Progenitor cell of endocrine pancreas (in vitro differentiated cells): ENCODE results near the gene P4HA1. TPM values are rescaled to one million over a fixed set of nuclear protein-coding genes. Genes with fewer than 3 reads are reported as not detected.
"Not testable (repeated sequence)": the region's sequence is repeated elsewhere in the genome, so short reads cannot be mapped to it uniquely, and the experiment has no call there.

ENCODE experiments used
- DNase-seq: peaks from one replicate; pipeline ENCODE4 v3.0.0; 2021; ENCODE audit warnings: low spot score; ENCODE audit not compliant: unreplicated experiment
- H3K27ac Mint-ChIP-seq: 2 replicates; pipeline ENCODE4 v1.8.0; 2021; ENCODE audit warnings: mild to moderate bottlenecking, moderate library complexity, mixed read lengths
- H3K27me3 Mint-ChIP-seq: 2 replicates; pipeline ENCODE4 v1.8.0; 2021; ENCODE audit warnings: mixed read lengths
- H3K36me3 Mint-ChIP-seq: 2 replicates; pipeline ENCODE4 v1.8.0; 2022; ENCODE audit warnings: mixed read lengths; ENCODE audit not compliant: insufficient read depth
- H3K4me1 Mint-ChIP-seq: 2 replicates; pipeline ENCODE4 v1.8.0; 2021; ENCODE audit warnings: low read depth, mixed read lengths
- H3K4me3 Mint-ChIP-seq: 2 replicates; pipeline ENCODE4 v1.8.0; 2021; ENCODE audit warnings: low read depth, mild to moderate bottlenecking, moderate library complexity, mixed read lengths
- H3K9me3 Mint-ChIP-seq: 2 replicates; pipeline ENCODE4 v1.8.0; 2021; ENCODE audit warnings: low read depth, mixed read lengths
- total RNA-seq: library from RNA; stranded (reverse); gene quantifications from 2 replicates; pipeline ENCODE4 v1.2.1, GENCODE V29; 2021
- TF ChIP-seq, protein P1 (sequence below): fragments of 200-600 bp; sonication (generic); IDR thresholded peaks from one replicate; pipeline ENCODE4 v1.5.0; 2021; ENCODE audit warnings: antibody characterized with exemption, mild to moderate bottlenecking; ENCODE audit not compliant: unreplicated experiment

The P4HA1 gene
- total RNA-seq, 1 donor from 2014 or later, result 25.4 TPM

DNA sequence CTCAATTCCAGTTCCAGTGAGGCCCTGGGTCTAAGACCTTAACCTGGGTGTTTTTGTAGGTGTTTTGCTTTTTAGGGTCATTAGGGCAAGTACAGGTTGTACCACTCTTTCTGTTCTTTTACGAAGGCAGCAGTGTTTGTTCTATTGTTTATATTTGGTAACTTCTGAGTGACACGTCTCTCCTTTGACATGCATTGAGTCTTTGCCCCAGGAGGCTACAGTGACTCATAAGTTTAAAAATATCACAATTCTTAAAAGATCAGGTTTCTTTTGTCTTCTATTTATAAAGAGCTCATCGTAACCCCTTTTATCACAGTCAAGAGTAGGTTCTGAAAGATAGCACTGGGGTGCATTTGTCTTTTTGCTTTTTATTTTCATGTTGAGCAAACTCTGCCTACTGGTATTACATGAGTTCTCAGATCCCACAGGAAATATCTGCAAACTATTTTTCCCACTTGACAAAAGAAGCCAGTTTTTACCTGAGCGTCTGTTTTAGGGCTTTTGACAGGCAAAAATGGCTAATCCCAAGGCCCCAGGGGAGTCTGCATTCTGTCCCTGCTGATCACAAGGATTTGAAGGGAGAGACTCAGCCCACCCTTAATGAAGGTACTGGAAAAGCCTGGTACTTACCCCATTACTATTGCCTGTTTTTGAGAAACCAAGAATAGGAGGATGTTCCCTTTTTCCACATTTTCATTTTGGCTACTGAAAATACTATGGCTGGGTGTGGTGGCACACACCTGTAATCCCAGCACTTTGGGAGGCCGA, 21.5 kb upstream of the P4HA1 start:
- Mint-ChIP-seq H3K36me3 (peaks cover 4% of the 10 kb centered on the region), H3K4me1 (peaks cover 9% of the 10 kb centered on the region), H3K27ac (no peak overlapping the region), H3K27me3 (no peaks in the 10 kb centered on the region), H3K9me3 (no peaks in the 10 kb centered on the region), H3K4me3 (no peak overlapping the region)
- TF ChIP-seq, protein P1, sequence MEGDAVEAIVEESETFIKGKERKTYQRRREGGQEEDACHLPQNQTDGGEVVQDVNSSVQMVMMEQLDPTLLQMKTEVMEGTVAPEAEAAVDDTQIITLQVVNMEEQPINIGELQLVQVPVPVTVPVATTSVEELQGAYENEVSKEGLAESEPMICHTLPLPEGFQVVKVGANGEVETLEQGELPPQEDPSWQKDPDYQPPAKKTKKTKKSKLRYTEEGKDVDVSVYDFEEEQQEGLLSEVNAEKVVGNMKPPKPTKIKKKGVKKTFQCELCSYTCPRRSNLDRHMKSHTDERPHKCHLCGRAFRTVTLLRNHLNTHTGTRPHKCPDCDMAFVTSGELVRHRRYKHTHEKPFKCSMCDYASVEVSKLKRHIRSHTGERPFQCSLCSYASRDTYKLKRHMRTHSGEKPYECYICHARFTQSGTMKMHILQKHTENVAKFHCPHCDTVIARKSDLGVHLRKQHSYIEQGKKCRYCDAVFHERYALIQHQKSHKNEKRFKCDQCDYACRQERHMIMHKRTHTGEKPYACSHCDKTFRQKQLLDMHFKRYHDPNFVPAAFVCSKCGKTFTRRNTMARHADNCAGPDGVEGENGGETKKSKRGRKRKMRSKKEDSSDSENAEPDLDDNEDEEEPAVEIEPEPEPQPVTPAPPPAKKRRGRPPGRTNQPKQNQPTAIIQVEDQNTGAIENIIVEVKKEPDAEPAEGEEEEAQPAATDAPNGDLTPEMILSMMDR, result no peak
- DNase-seq, result no peak

DNA sequence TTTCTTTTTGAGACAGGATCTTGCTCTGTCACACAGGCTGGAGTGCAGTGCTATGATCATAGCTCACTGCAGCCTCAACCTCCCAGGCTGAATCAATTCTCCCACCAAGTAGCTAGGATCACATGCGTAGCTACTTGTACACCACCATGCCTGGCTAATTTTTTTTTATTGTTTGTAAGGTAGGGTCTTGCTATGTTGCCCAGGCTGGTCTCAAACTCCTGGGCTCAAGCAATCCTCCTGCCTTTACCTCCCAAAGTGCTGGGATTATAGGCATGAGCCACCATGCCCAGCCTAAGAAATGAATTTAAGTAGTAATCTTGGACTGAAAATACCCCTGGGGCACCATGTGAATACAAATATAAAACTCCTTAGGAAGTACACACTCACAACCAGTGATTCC, 19.4 kb upstream of the P4HA1 start:
- TF ChIP-seq, protein P1, result no peak
- Mint-ChIP-seq H3K36me3 (peaks cover 3% of the 10 kb centered on the region), H3K4me1 (peaks cover 9% of the 10 kb centered on the region), H3K9me3 (no peaks in the 10 kb centered on the region), H3K27ac (no peak overlapping the region), H3K27me3 (no peaks in the 10 kb centered on the region), H3K4me3 (no peak overlapping the region)
- no peak for DNase-seq

DNA sequence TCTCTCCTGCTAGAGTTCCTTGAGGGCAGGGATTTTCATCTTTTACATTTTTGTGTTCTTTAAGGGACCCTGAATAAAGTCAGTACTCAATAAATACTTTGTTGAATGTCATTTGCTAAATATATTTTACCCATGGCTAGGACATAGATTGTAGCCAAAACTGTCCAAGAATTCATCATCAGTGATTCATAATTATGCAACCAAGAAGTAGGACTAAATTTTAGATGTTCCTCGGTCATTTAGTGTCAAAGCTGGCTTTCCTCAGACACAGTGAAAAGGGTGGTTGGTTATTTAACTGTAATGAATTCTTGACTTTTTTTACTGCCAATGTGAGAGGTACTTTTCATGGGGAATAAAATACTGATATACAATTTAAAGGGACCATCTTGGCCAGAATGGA, 16.9 kb upstream of the P4HA1 start:
- Mint-ChIP-seq H3K4me3 (no peak overlapping the region), H3K9me3 (peaks cover 3% of the 10 kb centered on the region), H3K36me3 (peaks cover 8% of the 10 kb centered on the region), H3K27ac (no peak overlapping the region), H3K4me1 (peaks cover 7% of the 10 kb centered on the region), H3K27me3 (no peaks in the 10 kb centered on the region)
- DNase-seq, result no peak
- TF ChIP-seq, protein P1, result no peak

DNA sequence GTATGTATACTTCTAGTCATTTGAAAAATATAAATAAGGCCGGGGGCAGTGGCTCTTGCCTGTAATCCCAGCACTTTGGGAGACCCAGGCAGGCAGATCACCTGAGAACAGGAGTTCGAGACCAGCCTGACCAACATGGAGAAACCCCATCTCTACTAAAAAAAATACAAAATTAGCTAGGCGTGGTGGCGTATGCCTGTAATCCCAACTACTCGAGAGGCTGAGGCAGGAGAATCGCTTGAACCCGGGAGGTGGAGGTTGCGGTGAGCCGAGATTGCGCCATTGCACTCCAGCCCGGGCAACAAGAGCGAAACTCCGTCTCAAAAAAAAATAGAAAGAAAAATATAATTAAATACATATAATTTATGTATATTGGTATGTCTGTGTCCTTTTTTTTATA, 15.4 kb upstream of the P4HA1 start:
- not testable (repeated sequence) for H3K27ac Mint-ChIP-seq, H3K4me1 Mint-ChIP-seq, H3K27me3 Mint-ChIP-seq, H3K4me3 Mint-ChIP-seq, H3K36me3 Mint-ChIP-seq, H3K9me3 Mint-ChIP-seq, DNase-seq

DNA sequence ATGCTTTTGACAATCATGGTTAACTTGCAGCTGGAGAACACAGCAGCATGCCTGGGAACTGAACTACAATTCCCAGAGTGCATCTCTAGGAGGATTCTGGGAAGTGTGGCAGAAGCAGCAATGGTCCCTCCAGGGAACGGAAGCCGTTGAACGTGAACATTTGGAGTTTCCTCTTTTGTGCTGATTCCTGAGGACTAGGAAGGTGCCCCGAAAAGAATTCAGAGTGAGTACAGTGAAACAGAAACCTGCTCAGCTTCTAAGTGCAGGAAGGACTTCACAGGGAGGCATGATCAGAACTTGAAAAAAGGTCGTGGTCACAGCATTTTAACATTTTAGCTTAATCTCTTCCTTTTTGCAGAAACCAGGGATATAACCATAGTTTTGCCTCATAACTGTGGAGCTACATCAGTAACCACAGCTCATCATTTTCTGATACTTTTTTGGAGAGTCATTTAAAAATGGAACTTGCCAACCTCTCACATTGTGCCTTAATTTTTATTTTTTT, 13.7 kb upstream of the P4HA1 start, which contains the start of gene NUDT13:
Gene NUDT13, plus strand, starts transcription at position 111 of the 505 bp plus-strand sequence. CDS start 3,911 bp downstream, outside the sequence.
- peaks cover 2% of the 10 kb centered on the region for H3K4me1 Mint-ChIP-seq
- peak; percentile 15 for DNase-seq

DNA sequence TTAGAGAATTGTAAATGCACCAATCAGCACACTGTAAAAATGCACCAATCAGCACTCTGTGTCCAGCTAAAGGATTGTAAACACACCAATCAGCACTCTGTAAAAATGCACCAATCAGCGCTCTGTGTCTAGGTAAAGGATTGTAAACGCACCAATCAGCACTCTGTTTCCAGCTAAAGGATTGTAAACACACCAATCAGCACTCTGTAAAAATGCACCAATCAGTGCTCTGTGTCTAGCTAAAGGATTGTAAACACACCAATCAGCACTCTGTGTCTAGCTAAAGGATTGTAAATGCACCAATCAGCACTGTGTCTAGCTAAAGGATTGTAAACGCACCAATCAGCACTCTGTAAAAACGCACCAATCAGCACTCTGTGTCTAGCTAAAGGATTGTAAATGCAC, 12.6 kb upstream of the P4HA1 start:
- not testable (repeated sequence) for H3K4me1 Mint-ChIP-seq, DNase-seq, H3K27ac Mint-ChIP-seq, H3K4me3 Mint-ChIP-seq, H3K27me3 Mint-ChIP-seq, H3K9me3 Mint-ChIP-seq
- H3K36me3 Mint-ChIP-seq, result peaks cover 10% of the 10 kb centered on the region

More for the DNA sequence above, 13.7 kb upstream of the P4HA1 start, which contains the start of gene NUDT13:
- H3K9me3 Mint-ChIP-seq, result peaks cover 3% of the 10 kb centered on the region
- no peaks in the 10 kb centered on the region for H3K27me3 Mint-ChIP-seq
- peak within 1 kb of the TSS; percentile 98 for H3K27ac Mint-ChIP-seq
- H3K36me3 Mint-ChIP-seq, result peaks cover 10% of the 10 kb centered on the region
- H3K4me3 Mint-ChIP-seq, result peak within 1 kb of the TSS; percentile 88
- TF ChIP-seq, protein P1, result no peak
